ENCODE results near the gene COPE. TPM values are rescaled to one million over a fixed set of nuclear protein-coding genes. Genes with fewer than 3 reads are reported as not detected.

COPE gene
- total RNA-seq, 1 experiment from 2014 or later: 221 TPM

- no peaks in the 10 kb centered on the region for H3K9me2 ChIP-seq (ENCODE audit: insufficient read depth)
- H3K9me3 ChIP-seq (ENCODE audit: insufficient read depth, low read depth): no peaks in the 10 kb centered on the region
- DNase-seq: peak; percentile 70 to 100
- H2AFZ ChIP-seq: no peak overlapping the region
- no TSS peak for BruUV-seq (replicated peaks)
- TF ChIP-seq CTCF (conservative IDR thresholded peaks at IDR 0.05): no peak
- no peaks in the 10 kb centered on the region for H3K36me3 ChIP-seq (ENCODE audit: low read depth)
- CTCF ChIA-PET: interaction anchor here (0.7 kb wide), 3 partner anchors 85 to 369 kb away, joined by 9 to 23 read pairs (median 21); no protein-coding TSS in a partner anchor
- H3K79me2 ChIP-seq (ENCODE audit: low read depth): no peaks in the 10 kb centered on the region
- peak overlapping the region; percentile 60; the same call in 1 of the 2 replicates for H3K4me2 ChIP-seq
- intact Hi-C loops (cut with micrococcal nuclease; ENCODE audit: unreplicated experiment): no loop called here
- peaks cover 42% of the 10 kb centered on the region for H3F3A ChIP-seq (ENCODE audit: insufficient read depth, low read depth)
- H3K4me1 ChIP-seq (replicated peaks; ENCODE audit: insufficient read depth): peaks cover 31% of the 10 kb centered on the region
- H3K27me3 ChIP-seq (ENCODE audit: insufficient read depth, low read depth): no peaks in the 10 kb centered on the region
- POLR2A ChIA-PET (ENCODE audit: unreplicated experiment): no interaction called here
- H4K20me1 ChIP-seq (ENCODE audit: insufficient read depth): no peaks in the 10 kb centered on the region
- no peak overlapping the region for H3K4me3 ChIP-seq
- H3K27ac ChIP-seq: peak overlapping the region; percentile 75
These were observed 32.6 kb upstream of the COPE start for GRCh38 chr19:18951721-18952281.

GRCh38 chr19:18949858-18950257, 30.7 kb upstream of the COPE start:
- Histone ChIP-seq H3K27ac (no peak overlapping the region), H3K36me3 (ENCODE audit: low read depth) (no peaks in the 10 kb centered on the region), H3K27me3 (ENCODE audit: insufficient read depth, low read depth) (no peaks in the 10 kb centered on the region), H3K4me3 (no peak overlapping the region), H3K4me2 (no peak overlapping the region), H3K79me2 (ENCODE audit: low read depth) (no peaks in the 10 kb centered on the region), H3K4me1 (replicated peaks; ENCODE audit: insufficient read depth) (peaks cover 31% of the 10 kb centered on the region), H3K9me3 (ENCODE audit: insufficient read depth, low read depth) (no peaks in the 10 kb centered on the region), H3K9me2 (ENCODE audit: insufficient read depth) (no peaks in the 10 kb centered on the region), H4K20me1 (ENCODE audit: insufficient read depth) (no peaks in the 10 kb centered on the region), H3F3A (ENCODE audit: insufficient read depth, low read depth) (peaks cover 48% of the 10 kb centered on the region), H2AFZ (no peak overlapping the region)
- POLR2A ChIA-PET (ENCODE audit: unreplicated experiment): no interaction called here
- CTCF ChIA-PET: no interaction called here
- DNase-seq: no peak
- TF ChIP-seq EZH2 (IDR thresholded peaks at IDR 0.05; ENCODE audit: low read depth) (no peak), CTCF (conservative IDR thresholded peaks at IDR 0.05) (no peak)
- intact Hi-C loops (cut with micrococcal nuclease; ENCODE audit: unreplicated experiment): no loop called here
- no TSS peak for BruUV-seq (replicated peaks)

- Histone ChIP-seq H3K27me3 (ENCODE audit: insufficient read depth, low read depth) (no peaks in the 10 kb centered on the region), H3K9me2 (ENCODE audit: insufficient read depth) (no peaks in the 10 kb centered on the region), H3K4me3 (no peak overlapping the region), H3K9me3 (ENCODE audit: insufficient read depth, low read depth) (no peaks in the 10 kb centered on the region), H3K4me1 (replicated peaks; ENCODE audit: insufficient read depth) (peaks cover 31% of the 10 kb centered on the region), H3K79me2 (ENCODE audit: low read depth) (no peaks in the 10 kb centered on the region), H3F3A (ENCODE audit: insufficient read depth, low read depth) (peaks cover 55% of the 10 kb centered on the region), H2AFZ (no peak overlapping the region), H3K36me3 (ENCODE audit: low read depth) (no peaks in the 10 kb centered on the region), H3K4me2 (no peak overlapping the region), H4K20me1 (ENCODE audit: insufficient read depth) (no peaks in the 10 kb centered on the region), H3K27ac (no peak overlapping the region)
- intact Hi-C loops (cut with micrococcal nuclease; ENCODE audit: unreplicated experiment): no loop called here
- BruUV-seq (replicated peaks): no TSS peak
- ChIA-PET CTCF (no interaction called here), POLR2A (ENCODE audit: unreplicated experiment) (interaction anchor here (0.6 kb wide), 1 partner anchor 30 kb away, joined by 3 read pairs; the partner anchor contains the start of genes COPE and DDX49)
- no peak for DNase-seq
- TF ChIP-seq EZH2 (IDR thresholded peaks at IDR 0.05; ENCODE audit: low read depth): no peak
- TF ChIP-seq CTCF (conservative IDR thresholded peaks at IDR 0.05): no peak
These were observed 29.8 kb upstream of the COPE start for GRCh38 chr19:18948976-18949356.

All from PC-9 (cell line).